ENCODE data around the gene IGSF21.

The IGSF21 gene

DNA sequence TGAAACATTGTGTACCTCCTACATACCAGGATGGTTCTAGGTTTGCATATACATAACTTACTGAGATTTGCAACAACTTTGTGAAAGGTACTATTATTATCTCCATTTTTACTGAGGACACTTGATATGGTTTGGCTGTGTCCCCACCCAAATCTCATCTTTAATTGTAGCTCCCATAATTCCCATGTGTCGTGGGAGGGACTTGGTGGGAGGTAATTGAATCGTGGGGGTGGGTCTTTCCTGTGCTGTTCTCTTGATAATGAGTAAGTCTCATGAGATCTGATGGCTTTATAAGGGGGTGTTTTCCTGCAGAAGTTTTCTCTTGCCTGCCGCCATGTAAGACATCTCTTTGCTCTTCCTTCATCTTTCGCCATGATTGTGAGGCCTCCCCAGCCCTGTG, 40.1 kb downstream of the IGSF21 start:
- DNase-seq, result no peak

DNA sequence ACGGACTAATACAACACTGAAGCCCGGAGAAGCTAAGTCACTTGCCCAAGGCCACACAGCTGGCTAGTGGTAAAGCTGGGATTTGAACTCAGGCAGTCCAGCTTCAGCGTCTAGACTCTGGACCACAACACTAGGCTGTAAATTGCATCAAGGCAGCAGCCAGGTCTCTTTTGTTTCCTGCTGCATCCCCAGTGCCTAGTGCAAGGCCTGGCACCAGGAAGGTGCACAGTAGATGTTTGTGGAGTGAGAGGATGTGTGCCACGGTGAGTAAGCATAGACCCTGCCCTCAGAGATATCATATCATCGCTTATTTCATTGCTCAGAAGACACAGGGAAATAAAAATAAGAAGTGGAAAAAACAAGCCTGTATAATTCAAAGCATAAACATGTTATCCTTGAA, 40.9 kb downstream of the IGSF21 start:
- DNase-seq, result no peak

DNA sequence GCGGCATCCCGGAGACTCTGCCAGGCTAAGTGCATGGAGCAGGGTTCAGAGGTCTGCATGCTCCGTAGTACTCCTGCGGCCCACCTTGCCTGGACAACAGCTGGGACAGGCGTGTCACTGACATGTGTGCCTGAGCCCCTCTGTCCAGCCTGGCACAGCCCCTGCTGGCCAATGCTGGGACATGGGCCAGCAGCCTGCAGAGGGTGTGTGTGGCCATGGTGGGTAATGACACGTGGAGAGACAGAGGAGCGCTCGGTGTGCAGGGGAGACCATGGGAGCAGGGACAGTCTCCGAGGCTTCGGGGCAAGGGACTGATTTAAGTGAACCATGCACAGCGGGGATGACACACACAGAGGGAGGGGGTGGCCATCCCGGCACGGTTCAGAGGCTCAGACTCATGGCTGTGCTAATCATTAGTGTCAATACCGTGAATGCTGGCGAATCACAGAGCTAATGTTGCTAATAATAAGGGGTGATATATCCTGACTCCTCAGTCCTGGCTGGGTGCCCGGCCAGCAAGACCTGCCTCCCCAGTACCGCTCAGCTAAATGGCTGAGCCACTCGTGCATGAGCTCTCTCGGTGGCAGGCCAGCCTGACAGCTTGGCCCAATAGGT, 41.5 kb downstream of the IGSF21 start:
- DNase-seq, result no peak

DNA sequence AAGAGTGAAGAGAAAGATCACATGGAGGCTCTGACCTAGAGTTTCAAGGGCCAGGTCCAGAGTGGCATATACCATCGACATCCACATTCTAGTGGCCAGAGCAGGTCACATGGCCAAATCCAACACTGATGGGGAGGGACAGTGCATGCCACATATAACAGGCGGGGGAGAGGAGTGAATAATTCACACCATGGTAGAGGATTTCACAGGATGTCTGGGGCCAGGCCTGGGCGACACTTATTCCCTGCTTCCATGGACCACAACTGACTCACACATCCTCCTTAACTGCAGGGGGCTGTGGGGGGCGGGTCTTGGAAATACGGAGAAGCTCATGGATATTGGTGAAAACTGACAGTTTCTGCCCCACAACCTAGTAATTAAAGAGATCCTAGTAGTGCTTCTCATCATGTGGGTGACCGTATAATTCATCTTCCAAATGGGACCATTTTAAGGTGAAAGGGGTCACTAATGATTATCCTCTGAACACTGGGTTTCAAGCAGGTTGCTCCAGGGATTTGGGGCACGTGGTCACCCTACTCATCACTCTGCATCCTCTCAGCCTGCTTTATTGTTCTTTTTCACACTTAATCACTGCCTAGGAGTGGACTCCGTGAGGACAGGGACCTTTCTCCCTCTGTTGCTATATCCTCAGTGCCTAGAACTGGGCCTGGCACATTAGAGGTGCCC, 44.0 kb downstream of the IGSF21 start:
- DNase-seq, result no peak

DNA sequence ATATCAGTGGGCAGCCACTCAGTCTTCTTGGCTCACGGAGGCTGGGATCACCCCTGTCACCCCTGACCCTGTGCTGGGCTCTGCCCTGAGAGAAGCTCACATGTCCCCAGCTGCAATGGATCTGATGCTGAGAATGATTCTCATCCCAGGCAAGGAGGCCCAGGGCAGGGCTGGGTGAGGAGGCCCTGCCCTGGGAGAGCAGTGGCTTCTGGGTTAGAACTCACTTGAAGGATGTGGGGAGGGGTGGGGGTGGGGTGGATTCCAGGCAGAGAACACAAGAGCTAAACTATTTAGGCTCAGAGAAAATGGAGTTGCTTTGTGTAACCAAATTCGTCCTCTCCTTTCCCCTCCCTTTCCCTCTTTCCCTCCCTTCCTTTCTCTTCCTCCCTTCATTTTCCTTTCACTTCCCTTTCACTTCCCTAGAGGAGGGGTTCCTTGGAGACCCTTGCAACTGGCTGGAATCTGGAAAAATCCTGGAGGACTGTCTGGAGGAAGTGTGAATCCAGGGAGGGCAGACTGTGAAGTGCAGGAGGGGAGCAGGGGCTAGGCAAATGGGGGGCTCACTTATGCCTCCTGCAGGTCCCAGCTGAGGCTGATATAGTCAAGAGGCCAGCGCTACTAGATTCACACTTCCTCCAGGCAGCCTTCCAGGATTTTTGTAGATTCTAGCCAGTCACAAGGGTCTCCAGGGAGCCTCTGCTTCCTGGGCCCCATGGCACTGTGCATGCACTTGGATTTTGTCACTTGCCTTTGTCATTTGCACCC, 47.0 kb downstream of the IGSF21 start:
- DNase-seq, result no peak

DNA sequence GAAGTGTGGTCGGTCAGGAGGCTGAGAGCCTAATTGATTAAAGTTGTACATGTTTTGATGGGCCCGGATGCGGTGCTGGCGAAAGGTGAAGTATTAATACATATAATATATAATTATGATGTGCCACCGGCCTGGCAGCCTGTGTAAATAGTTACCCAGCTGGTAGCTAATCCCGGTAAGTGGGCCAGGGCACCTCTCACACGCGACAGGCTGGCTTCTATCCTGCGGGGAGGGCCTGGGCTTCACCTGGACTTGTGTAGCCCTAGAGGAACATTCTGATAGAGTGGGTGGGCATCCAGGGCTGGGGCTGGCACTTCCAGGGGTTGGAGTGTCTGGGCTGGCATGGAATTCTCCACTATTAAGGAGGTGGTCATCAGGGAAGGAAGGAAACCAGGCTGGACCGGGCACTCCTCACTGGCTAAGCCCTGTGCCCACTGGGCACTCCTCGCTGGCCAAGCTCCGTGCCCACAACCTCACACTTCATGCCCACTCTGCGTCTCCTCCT, 48.3 kb downstream of the IGSF21 start:
- no peak for DNase-seq

DNA sequence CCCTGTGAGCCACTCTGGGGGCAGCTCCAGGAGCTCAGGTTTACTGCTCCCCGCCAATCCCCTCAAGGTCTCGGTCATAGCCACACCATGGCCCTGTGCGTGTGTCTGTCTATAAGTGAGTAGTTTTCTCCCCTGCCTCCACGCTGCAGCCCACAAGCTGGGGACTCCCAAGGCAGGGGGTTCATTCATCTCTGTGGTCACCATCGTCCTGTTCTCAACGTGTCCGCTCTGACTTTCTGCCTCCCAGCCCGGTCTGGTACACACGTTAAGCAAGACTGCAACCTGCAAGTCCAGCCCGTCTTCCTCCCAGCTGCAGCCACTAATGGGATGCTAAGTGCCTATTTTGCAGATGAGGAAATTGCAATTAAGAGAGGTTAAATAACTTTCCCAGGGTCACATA, 49.8 kb downstream of the IGSF21 start:
- no peak for DNase-seq

DNA sequence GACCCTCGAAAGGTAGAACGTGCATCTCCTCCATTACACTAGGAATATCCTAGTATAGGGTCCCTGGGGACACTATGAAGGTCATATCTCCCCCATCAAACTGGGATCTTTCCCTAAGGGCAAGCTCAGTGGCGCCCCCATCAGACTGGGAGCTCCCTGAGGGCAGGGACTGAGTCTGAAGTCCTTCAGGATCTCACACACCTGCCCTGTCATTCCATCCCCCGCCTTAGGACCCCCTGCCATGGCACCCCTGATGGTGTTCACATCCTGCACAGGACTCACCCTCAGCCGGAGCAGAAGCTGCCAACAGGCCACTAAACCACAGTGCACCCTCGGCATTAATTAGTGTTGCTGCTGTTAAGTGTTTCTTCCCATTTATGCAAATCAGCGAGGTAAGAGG, 50.4 kb downstream of the IGSF21 start:
- no peak for DNase-seq

DNA sequence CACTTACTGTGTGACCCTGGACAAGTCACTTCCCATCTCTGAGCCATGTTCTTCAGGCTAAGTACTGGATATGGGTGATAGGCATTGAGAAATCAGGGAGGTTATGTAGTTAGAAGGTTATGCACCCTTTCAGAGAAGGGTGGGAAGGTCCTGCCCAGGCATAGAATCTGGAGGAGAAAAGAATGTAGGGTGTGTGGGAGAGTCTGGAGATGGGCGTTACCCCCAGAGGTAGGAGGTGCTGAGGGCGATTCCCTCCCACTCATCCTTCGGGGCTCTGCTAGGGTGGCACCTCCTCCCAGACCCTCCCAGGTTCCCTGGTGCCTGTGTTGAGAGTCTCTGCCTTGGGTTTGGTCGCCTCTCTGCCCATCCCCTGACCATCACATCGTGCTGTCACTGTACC, 51.1 kb downstream of the IGSF21 start:
- no peak for DNase-seq

DNA sequence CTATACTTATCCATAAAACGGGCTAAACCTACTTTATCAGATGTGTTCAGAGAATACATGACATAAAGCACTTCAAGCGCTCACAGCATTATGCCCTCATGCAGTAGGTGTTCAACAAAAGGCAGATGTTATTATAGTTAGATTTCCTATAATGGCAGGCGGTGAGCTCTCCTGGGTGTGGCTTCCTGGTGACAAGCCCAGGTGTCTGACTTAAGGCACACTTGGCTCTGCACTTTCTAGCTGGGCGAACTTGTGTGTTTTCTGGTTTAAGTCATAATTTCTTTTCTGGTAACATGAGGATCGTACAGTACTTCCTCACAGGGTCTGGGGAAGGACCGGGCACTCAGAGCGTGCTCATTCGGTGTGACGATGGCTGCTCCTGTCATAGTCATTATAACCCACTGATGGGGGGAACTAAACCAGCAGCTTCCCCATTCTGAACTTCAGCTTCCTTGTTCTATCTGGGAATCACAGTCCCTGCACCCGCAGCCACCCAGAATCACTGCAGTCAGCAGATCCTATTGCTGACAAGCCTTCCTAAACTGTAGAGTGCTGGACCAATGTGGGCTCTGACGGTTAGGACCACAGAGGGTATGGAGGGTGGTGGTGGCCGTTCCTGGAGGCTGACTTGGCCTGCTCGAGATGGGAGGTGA, 52.8 kb downstream of the IGSF21 start:
- no peak for DNase-seq

DNA sequence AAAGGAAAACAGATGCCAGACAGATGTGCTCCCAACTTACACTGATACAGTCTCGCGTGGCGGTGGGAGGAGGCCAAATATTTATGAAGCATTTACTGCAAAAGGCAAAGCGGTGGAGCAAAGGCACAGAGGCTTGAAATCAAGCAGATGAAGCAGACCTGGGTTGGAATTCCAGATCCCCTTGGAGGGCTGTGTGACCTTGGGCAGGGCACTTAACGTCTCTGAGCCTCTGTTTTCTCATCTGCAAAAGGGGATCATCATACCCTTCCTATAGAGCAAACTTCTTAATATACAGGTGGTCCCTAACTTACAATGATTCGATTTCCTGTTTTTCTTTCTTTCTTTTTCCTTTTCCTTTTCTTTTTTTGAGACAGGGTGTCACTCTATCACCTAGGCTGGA, 54.1 kb downstream of the IGSF21 start:
- no peak for DNase-seq

DNA sequence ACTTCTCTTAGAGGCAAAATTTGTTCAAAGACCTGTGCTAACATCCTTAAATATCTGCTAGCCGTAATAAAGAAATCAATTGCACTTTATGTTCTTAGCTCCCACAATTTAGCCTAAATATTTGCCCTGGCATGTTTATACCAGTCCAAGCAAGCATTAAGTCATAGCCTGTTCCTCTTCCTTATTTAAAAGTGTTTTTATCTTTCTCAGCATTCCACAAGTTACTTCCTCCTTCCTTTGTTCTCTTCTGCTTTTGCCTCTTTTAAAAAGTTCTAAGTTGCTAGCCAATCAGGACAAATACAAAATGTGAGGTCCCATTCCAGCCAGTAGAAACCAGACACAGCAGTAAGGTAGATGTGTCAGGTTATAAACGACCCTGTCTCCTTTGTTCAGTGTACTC, 58.0 kb downstream of the IGSF21 start:
- peak; percentile 27 for DNase-seq

DNA sequence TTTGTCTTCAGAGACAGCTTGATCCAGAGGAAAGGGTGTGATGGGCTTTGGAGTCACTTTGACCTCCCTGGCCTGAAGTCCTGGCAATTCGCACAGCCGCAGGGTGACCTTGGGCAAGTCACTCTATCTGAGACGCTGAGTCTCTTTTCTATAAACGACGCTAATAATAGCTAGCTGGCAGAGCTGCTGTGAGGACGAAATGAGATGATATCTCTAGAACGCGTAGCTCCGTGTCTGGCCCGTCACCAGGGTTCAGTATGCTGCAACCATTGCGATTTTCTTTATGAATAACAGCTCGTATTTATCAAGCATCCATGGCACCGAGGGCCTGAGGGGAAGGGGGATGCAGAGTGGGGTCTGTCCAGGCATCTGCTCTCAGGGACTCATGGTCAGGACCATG, 58.7 kb downstream of the IGSF21 start:
- no peak for DNase-seq

DNA sequence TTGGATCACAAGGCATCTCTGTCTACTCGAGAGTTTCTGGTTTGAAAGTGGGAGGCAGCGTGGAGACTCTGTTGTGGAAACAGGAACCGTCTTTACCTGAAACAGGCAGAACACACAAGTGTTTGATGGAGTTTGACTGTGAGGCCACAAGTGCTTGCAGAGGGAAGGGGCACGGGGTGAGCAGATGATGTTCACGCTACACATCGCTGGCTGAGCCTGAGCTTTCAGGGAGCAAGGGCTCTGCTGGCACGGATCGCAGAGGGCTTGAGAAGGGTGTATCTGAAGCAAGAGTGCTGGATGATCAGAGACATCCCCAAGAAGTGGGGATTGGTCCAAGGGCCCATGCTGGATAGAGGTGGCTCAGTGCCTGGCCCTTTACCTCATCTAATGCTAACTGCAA, 59.3 kb downstream of the IGSF21 start:
- no peak for DNase-seq

DNA sequence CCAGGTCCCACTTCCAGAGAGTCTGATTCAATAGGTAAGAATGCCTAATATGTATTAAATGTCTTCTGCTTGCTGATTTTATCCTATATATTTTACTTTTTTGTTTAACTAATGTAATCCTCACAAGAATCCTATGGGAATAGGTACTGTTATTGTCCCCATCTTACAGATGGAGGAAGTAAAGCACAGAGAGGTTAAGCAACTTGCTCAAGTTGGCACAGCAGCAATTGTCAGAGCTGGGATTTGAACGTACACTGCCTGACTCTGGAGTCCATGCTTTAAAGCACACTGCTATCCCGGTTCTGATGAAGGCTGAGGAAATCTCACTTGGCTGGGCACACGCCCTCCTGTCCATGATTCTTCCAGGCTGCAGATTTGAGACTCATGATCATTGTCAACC, 62.8 kb downstream of the IGSF21 start:
- no peak for DNase-seq

DNA sequence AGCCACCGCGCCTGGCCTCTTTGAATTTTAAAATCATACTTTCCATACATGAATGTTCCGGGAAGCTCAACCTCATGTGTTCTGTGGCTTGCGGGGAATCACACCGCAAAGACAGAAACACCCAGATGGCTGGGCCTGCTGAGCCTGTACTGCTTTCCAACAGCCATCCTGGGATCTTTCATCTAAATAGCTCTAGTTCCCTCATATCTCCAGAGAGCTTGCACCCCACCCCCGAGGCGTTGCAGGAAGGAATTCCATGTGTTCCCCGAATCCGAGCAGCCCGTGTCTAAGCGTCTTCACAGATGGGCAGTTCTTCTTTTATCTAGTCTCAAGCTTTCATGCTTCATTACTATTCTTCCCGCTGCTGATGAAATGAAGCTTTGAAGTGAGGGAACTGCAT, 66.4 kb downstream of the IGSF21 start:
- DNase-seq, result no peak

DNA sequence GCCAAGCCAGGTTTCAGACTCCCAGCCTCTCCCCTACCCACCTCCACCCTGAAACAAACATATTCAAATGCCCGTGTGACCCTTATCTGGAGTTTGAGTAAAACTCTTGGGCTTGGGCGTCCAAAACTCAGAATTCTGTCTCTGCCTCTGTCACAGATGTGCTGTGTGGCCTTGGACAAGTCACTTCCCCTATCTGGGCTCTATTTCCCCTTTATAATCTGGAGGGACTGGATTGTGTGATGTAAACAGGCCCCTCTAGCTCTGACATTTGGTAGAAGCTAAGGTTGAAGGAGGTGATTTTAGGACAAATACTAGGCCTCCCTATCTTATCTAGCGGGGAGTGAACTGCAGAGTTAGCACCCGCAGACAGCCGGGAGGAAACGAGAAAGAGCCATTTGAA, 67.5 kb downstream of the IGSF21 start:
- DNase-seq, result no peak

DNA sequence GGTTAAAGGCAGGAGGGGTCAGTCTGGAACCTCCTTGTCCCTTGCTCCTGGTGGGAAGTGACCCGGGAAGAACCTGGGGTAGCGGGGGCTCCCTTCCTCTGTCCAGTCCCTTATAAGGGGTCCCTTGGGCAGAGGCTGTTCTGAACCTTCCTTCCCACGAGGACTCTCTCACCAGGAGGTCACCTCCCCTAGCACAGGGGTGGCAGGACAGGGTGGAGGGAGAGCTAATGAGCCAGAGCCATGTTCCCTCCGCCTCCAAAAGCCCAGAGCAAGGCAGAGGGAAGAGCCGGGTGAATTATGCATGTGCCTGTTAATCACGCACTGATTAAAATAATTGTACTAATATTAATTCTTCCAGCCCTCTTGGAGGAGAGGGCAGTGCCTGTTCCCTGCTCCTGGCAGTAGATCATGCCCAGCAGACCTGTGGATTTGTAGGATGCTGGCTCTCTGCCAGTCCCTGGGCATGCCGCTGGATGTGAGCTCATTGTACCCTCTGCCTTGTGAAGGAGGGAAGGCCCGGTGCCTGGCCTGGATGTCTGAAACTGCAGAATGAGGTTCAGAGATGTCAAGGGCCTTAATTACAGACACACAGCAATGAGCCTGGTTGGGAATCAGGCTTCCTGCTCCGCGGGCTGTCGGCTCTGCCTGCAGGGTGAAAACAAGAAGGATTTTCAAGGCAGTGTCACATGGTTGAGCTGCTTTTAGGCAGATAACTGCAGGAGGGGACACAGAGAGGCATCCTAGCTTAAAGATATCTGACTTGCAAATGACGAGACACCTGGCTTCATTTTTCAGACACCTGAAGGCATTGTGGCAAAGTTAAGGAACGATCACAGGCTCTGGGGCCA, 68.2 kb downstream of the IGSF21 start:
- DNase-seq, result no peak

DNA sequence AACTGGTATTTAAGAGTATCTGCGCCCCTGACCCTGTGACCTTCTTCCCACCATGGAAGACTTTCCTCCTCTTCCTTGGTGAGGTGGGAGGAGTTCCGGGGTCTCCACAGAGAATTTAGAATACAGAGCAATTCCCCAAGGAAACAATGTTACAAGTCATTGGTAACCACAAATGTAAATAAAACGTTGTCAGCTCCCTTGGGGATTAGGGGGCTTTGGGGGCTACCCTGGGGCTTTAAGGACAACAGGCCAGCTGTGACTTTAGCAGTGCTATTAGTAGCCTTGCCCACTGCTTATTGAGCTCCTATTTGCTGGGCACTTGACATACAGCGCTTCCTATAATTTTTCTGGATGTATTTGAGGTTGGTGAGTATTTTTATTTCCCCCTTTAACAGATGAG, 69.0 kb downstream of the IGSF21 start:
- no peak for DNase-seq

DNA sequence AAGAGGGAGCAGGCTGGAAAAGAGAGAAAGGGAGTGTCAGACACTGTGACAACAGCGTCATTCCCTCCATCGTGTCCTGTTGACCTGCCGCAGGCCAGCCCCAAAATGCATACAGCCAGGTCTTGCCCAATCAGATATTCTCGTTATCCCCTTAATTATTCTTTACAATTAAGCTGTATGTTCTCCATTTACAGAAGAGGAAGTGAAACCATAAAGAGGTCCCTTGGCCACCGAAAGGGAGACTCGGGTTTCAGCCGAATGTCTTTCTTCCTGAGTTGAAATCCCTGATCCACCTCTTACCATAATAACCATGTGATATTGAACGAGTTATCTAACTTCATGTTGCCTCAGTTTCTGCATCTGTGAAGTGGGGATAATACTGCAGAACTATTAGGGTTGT, 70.5 kb downstream of the IGSF21 start:
- DNase-seq, result peak; percentile 6

DNA sequence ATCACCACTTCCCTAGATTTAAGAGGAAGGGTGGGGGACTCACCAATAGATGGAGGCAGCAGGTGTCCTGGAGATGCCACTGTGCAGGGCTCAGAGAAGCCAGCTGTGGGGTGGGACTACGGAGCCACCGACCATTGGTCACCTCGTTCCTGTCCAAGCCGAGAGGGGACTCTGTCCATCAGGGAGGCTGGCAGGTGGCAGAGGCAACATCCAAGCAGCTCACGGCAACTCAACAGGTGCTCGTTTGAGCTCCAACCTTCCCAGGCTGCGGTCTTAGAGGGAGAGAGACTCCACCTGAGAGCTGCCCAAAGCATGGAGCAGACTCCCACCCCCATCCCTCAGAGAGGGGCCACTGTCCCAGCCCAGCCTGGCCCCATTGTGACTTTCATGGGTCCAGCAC, 71.4 kb downstream of the IGSF21 start:
- DNase-seq, result no peak

DNA sequence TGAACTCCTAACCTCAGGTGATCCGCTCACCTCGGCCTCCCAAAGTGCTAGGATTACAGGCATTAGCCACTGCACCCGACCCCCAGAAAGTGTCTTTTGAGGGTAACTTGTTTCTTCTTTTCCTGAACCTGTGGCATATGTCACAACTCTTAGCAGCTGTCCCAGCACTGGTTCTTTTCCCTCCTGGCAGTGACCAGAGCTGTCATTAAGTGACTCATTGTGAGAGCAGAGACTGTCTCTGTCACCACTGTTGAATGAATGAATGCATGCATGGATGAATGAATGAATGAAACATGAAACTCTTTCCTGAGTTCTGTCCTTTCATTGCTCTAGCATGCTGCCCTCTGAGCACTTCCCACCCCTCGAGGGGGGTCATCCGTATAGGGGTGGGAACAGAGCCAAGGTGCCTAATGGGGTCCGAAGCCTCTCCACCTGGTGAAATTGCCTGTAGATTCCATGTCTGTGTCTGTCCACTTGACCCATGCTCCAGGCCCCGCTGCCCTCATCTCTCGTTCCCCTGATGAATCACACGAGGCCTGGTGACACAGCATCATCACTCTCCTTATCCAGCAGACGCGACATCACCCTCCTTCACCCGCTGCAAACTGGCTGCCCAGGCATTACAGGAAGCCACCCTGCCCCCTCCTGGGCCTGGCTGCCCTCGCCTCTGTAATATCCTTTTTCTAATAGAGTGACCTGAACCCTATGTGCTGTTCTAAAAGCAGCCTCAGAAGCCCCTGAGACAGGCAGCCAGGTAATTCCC, 75.0 kb downstream of the IGSF21 start:
- DNase-seq, result no peak

All from OCI-M1 (cell line).